Measurements from ENCODE around the gene PWWP2B.

Gene PWWP2B

GRCh38 chr10:132397036-132397541, at the start of gene PWWP2B:
PWWP2B (plus strand) TSS chr10:132397200; CDS start chr10:132397227, 27 bp downstream.
- DNase-seq: no peak

DNA sequence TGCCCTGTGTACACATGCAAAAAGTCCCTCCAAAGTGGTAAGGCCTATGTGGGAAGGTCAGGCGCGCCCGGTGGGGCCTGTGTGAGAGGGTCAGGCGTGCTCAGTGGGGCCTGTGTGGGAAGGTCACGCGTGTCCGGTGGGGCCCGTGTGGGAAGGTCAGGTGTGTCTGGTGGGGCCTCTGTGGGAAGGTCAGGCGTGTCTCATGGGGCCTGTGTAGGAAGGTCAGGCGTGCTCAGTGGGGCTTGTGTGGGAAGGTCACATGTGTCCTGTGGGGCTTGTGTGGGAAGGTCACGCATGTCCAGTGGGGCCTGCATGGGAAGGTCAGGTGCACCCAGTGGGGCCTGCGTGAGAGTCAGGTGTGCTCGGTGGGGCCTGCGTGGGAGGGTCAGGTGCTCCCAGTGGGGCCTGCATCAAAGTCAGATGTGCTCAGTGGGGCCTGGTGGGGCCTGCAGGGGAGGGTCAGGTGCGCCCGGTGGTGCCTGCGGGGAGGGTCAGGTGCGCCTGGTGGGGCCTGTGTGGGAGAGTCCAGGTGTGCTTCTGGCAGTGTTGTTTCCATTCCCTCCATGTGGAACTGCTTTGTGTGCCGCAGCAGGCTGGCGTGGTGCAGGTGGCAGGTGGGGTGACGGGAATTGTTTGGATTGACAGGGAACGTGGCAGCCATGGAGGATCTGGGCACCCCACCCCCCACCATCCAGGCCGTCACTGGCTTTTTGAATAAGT, 49.6 kb upstream of the PWWP2B start:
- DNase-seq: no peak

GRCh38 chr10:132347931-132348267, 49.1 kb upstream of the PWWP2B start:
- no peak for DNase-seq

- DNase-seq: no peak
These were observed 47.2 kb upstream of the PWWP2B start for GRCh38 chr10:132349766-132350165.

- no peak for DNase-seq
These were observed 46.6 kb upstream of the PWWP2B start for GRCh38 chr10:132350391-132350790.

GRCh38 chr10:132350946-132351345, 46.1 kb upstream of the PWWP2B start:
- no peak for DNase-seq

DNA sequence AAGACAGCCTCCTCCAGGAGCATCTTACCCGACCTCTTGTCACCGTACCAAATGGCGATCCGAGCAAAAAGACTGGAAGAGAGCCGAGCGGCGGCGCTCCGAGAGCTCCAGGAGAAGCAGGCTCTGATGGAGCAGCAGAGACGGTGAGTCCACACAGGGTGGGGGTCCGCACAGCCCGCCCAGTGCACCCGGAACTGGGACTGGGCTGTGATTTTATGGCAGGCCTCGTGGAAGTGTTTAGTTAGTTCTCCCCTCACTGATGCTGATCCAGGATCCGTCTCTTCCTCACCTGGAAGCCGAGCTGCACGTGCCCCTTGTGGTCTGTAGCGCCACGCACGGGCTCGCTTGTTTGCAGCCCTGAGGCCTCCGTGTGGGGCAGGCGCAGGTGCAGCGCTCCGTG, 45.4 kb upstream of the PWWP2B start:
- DNase-seq: no peak

- peak; percentile 64 for DNase-seq
These were observed 44.3 kb upstream of the PWWP2B start for GRCh38 chr10:132352462-132353308.

- no peak for DNase-seq
These were observed 43.3 kb upstream of the PWWP2B start for GRCh38 chr10:132353456-132354355.

- no peak for DNase-seq
These were observed 42.5 kb upstream of the PWWP2B start for GRCh38 chr10:132354356-132355094.

- DNase-seq: no peak
These were observed 41.7 kb upstream of the PWWP2B start for GRCh38 chr10:132355297-132355696.

- DNase-seq: no peak
These were observed 41.2 kb upstream of the PWWP2B start for GRCh38 chr10:132355754-132356153.

GRCh38 chr10:132356621-132357195, 40.3 kb upstream of the PWWP2B start:
- DNase-seq: no peak

DNA sequence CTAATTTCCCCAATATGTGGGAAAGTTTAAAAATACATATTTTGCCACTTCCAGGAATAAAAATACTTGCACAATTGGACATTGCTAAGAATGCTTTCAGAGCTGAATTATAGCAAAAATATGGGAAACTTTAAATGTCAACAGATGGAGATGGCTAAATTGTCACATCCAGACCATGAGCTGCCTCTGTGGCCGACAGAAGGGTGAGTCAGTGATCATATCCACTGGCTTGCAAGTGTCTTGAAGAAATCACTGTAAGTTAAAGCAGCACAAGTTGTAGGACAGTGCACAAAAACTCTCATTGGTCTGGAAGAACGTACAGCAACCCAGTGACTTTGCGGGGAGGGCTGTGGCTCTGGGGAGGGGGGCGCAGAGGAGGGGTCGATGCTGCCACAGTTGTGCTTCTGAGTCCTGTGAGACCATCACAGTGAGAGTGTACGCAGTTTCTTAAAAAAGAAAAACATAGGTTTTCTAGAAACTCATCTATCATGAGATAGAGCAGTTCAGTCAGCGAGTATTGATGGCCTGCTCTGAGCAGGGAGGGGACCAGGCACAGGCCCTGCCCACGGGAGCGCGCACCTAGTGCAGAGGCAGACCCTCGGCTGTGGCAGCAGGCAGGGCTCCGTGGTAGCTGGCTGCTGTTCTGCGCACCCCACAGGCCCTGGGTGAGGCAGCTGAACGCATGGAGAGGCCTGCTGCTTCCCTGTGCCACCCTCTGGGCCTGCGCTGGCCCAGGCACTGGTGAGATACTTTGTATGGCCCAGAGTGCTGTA, 39.5 kb upstream of the PWWP2B start:
- DNase-seq: no peak

DNA sequence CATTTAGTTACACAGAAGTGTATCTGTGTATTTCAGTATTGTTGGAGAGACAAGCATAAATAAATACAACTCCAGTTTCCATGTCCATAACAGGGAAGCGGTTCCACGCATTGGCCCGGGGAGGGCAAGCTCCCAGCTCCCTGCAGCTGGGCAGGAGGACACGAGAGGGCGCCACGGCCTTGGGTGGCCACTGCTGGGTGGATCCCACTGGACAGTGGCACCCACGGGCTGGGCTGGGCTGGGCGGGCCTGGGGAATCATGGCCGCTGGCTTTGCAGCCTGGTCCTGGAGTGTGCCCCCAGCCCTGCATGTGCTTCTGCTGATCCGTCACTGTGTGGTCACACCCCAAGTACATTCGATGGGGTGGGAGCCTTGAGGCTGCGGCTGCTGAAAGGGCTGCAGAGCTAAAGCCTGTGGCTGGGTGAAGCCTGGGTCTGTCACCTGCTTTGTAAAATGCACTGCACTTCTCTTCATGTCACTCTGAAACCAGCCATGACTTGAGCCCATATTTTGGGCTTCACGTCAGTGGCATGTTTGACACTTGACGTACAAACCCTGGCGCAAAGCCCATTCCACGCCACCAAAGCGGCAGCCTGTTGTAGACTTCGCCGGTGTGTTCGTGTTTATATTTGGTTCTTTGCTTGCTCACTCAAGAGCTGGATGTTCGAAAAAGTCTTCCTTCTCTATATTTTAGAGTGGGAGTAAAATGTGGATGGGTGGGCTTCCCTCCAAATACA, 37.5 kb upstream of the PWWP2B start:
- no peak for DNase-seq

GRCh38 chr10:132360766-132361447, 36.1 kb upstream of the PWWP2B start:
- DNase-seq: peak; percentile 36

DNA sequence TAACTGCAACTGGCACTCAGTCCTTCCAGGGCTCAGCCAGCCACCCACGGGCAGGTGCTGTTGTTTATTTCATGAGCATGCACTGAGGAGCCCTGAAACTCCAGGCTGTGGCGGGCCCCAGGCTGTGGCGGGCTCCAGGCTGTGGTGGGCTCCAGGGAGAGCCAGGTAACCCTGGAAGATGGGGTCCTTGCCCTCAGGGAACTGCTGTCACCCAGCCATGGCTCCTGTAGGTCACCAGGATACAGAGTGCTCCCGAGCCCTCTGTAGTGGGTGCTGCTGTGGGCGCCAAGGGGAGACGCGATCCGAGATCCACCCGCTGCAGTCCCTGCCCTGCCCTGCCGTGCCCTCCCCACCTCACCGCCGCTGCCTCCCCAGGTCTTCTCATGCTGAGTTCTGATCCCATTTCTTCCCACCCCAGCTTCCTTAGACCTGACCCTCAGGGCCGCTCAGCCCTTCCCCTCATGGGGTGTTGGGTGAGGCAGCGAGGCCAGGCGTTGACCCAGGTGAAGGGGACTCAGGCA, 35.4 kb upstream of the PWWP2B start:
- no peak for DNase-seq

GRCh38 chr10:132362151-132362611, 34.8 kb upstream of the PWWP2B start:
- DNase-seq: no peak

- DNase-seq: no peak
These were observed 33.6 kb upstream of the PWWP2B start for GRCh38 chr10:132363376-132363775.
